Activated naive CD4-positive, alpha-beta T cell treated with Interleukin-2 at 50 U/mL for 16 hours (primary cell): Measurements from ENCODE around the gene RIPPLY1.
"Not testable (repeated sequence)": the region's sequence is repeated elsewhere in the genome, so short reads cannot be mapped to it uniquely, and the experiment has no call there.

ENCODE experiments used
- DNase-seq: peaks from one replicate; pipeline ENCODE4 v3.0.0-alpha.2; 2020

RIPPLY1 gene

GRCh38 chrX:106905064-106905708 is 2.0 kb upstream of the RIPPLY1 start:
- DNase-seq, result no peak

GRCh38 chrX:106903856-106904528 is 851 bp upstream of the RIPPLY1 start:
- no peak for DNase-seq

- DNase-seq, result no peak
Observed at GRCh38 chrX:106902684-106903083, 457 bp downstream of the RIPPLY1 start.

GRCh38 chrX:106901781-106902219 is 1.3 kb downstream of the RIPPLY1 start:
- DNase-seq, result no peak

GRCh38 chrX:106901341-106901740 is 1.8 kb downstream of the RIPPLY1 start:
- no peak for DNase-seq

- DNase-seq, result no peak
Observed at GRCh38 chrX:106899841-106900240, 3.3 kb downstream of the RIPPLY1 start.

GRCh38 chrX:106899276-106899675 is 3.9 kb downstream of the RIPPLY1 start:
- no peak for DNase-seq

- DNase-seq, result no peak
Observed at GRCh38 chrX:106898462-106898861, 4.7 kb downstream of the RIPPLY1 start.

- no peak for DNase-seq
Observed at GRCh38 chrX:106897259-106897658, 5.9 kb downstream of the RIPPLY1 start.

- DNase-seq, result no peak
Observed at GRCh38 chrX:106894978-106895452, 8.1 kb downstream of the RIPPLY1 start.

GRCh38 chrX:106894392-106894909 is 8.7 kb downstream of the RIPPLY1 start:
- peak; percentile 35 for DNase-seq

- DNase-seq, result no peak
Observed at GRCh38 chrX:106891762-106892460, 11.2 kb downstream of the RIPPLY1 start.

- no peak for DNase-seq
Observed at GRCh38 chrX:106889468-106889867, 13.7 kb downstream of the RIPPLY1 start.

- no peak for DNase-seq
Observed at GRCh38 chrX:106875151-106875550, 28.0 kb downstream of the RIPPLY1 start.

- no peak for DNase-seq
Observed at GRCh38 chrX:106874075-106874474, 29.1 kb downstream of the RIPPLY1 start.

- DNase-seq, result not testable (repeated sequence)
Observed at GRCh38 chrX:106872796-106873195, 30.3 kb downstream of the RIPPLY1 start.

GRCh38 chrX:106863697-106864096 is 39.4 kb downstream of the RIPPLY1 start:
- DNase-seq, result no peak

GRCh38 chrX:106862972-106863688 is 40.0 kb downstream of the RIPPLY1 start:
- peak; percentile 1 for DNase-seq
